ENCODE data around the gene PXT1.
"Not testable (repeated sequence)": the region's sequence is repeated elsewhere in the genome, so short reads cannot be mapped to it uniquely, and the experiment has no call there.

Gene PXT1

DNA sequence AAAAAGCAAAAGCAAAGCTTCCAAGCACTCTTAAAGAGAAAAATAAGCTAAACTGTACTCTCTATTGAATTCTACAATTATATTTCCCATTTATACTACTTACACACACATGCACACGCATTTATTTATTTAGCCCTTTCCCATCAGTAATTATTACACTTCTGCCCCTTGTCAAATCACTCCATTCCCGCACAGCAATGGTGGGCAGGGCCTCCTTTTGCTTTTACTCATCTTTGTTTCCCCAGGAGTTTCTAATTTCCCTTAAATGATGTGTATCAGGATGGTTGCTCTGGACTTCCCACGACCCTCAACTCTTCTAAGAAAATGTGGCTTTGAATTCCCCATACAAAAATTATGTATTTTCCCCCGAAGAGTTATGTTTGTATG lies 19.9 kb downstream of the PXT1 start:
- in situ Hi-C loops (cut with MboI; ENCODE audit: low sequenced_read_pairs, unreplicated experiment), result no loop called here
- DNase-seq (ENCODE audit: low spot score), result no peak
- TF ChIP-seq, protein P1, sequence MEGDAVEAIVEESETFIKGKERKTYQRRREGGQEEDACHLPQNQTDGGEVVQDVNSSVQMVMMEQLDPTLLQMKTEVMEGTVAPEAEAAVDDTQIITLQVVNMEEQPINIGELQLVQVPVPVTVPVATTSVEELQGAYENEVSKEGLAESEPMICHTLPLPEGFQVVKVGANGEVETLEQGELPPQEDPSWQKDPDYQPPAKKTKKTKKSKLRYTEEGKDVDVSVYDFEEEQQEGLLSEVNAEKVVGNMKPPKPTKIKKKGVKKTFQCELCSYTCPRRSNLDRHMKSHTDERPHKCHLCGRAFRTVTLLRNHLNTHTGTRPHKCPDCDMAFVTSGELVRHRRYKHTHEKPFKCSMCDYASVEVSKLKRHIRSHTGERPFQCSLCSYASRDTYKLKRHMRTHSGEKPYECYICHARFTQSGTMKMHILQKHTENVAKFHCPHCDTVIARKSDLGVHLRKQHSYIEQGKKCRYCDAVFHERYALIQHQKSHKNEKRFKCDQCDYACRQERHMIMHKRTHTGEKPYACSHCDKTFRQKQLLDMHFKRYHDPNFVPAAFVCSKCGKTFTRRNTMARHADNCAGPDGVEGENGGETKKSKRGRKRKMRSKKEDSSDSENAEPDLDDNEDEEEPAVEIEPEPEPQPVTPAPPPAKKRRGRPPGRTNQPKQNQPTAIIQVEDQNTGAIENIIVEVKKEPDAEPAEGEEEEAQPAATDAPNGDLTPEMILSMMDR (IDR thresholded peaks at IDR 0.05; ENCODE audit: borderline replicate concordance, control extremely low read depth, extremely low read depth, insufficient read depth, missing control alignments), result no peak

DNA sequence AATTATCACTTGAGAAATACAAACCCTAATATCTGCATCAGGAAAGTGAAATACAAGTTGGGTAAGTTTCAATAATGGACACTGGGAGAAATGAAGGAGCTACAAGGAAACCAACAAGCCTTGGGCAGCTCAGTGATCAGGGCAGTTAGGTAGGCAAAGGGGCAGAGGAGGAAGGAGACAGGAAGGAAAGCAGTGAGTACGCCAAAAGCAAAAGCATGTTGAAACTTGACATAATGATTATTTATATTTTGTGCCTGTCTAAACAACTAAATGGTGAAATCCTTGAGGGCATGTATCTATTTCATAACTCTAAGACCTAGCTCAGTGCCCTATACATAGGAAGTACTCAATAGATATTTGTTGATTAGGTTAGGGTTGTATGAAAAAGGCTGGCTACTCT lies 23.3 kb downstream of the PXT1 start:
- TF ChIP-seq, protein P1 (IDR thresholded peaks at IDR 0.05; ENCODE audit: borderline replicate concordance, control extremely low read depth, extremely low read depth, insufficient read depth, missing control alignments), result no peak
- no peak for DNase-seq (ENCODE audit: low spot score)
- in situ Hi-C loops (cut with MboI; ENCODE audit: low sequenced_read_pairs, unreplicated experiment), result no loop called here

DNA sequence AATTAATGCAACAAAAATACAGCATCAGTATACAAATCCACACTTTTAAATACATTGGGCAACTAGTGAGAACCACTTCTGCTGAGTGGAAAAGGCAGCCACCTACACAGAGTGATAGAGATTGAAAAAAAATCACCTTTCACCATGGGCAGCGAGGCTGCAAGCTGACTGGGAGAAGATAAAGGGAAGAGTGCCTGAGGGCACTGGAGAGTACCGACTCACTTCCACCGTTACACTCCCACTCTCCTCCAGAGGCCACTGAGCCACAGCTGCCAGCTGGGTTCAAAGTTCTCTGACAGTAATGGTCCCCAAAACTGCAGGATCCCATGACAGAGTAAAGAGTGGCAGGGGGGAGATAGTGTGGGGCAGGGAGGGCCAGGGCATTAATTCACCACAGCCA lies 24.1 kb downstream of the PXT1 start:
- in situ Hi-C loops (cut with MboI; ENCODE audit: low sequenced_read_pairs, unreplicated experiment), result no loop called here
- DNase-seq (ENCODE audit: low spot score), result no peak
- TF ChIP-seq, protein P1 (IDR thresholded peaks at IDR 0.05; ENCODE audit: borderline replicate concordance, control extremely low read depth, extremely low read depth, insufficient read depth, missing control alignments), result no peak

DNA sequence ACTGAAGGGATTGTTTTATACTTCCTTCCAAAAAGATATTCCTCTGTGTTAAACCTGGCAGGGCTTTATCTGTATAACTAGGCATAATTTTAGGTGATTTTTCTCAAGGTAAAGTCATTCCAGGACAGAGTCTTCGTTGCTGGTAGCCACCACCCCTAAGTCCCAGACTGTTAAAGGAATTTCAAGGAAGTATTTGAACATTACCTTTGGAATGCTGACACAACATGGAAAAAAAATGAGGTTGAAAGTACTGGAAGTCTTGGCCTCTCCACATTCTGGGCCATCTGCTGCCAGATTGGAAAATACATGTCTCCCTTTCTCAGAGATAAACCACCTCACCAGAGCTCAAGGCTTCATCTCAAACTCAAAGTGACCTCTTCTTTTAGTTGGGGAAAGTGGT lies 28.2 kb downstream of the PXT1 start:
- in situ Hi-C loops (cut with MboI; ENCODE audit: low sequenced_read_pairs, unreplicated experiment), result no loop called here
- no peak for DNase-seq (ENCODE audit: low spot score)
- TF ChIP-seq, protein P1 (IDR thresholded peaks at IDR 0.05; ENCODE audit: borderline replicate concordance, control extremely low read depth, extremely low read depth, insufficient read depth, missing control alignments), result no peak

DNA sequence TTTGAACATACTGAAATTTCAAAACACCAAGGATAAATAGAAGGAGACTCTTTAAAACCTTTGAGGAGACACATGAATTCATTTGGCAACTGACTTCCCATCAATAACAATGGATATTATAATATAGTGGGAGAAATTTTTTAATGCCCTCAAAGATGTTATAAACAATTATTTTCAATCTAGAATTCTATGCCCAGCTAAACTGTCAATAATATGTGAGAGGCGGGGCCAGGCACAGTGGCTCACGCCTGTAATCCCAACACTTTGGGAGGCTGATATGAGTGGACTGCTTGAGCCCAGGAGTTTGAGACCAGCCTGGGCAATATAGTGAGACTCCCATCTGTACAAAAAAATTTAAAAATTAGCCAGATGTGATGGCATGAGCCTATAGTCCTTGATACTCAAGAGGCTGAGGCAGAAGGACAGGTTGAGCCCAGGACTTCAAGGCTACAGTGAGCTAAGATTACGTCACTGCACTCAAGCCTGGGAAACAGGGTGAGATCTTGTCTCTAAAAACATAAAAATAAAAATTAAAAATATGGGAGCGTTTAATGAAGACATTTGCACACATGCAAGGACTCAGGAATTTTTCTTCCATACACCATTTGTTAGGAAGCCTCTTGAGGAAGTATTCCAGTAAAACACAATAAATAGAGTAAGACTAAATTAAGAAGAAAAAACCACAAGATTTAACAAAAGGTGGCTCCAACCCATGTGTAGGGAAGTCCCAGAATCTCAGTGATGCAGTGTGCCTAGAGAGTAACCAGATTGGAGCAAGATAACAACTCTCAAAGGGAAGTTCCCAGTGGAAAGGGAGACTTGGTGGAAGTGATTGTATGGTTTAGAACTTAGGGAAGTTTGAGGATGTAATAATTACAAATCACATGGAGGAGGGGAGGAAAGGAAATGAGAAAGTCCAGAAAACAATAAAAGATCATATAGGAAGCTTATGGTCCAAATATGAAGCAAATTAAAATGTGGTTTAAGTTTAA lies 28.9 kb downstream of the PXT1 start:
- TF ChIP-seq, protein P1 (IDR thresholded peaks at IDR 0.05; ENCODE audit: borderline replicate concordance, control extremely low read depth, extremely low read depth, insufficient read depth, missing control alignments), result no peak
- DNase-seq (ENCODE audit: low spot score), result no peak
- in situ Hi-C loops (cut with MboI; ENCODE audit: low sequenced_read_pairs, unreplicated experiment), result no loop called here

DNA sequence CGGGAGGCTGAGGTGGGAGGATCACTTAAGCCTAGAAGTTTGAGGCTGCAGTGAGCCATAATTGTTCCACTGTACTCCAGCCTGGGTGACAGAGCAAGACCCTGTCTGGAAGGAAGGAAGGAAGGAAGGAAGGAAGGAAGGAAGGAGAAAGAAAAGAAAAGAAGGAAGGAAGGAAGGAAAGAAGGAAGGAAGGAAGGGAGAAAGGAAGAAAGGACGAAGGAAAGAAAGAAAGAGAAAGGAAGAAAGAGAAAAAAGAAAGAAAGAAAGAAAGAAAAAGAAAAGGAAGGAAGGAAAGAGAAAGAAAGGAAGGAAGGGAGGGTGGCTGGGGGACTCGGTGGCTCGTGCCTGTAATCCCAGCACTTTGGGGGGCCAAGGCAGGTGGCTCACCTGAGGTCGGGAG lies 32.9 kb downstream of the PXT1 start:
- in situ Hi-C loops (cut with MboI; ENCODE audit: low sequenced_read_pairs, unreplicated experiment); DNase-seq (ENCODE audit: low spot score): not testable (repeated sequence)

DNA sequence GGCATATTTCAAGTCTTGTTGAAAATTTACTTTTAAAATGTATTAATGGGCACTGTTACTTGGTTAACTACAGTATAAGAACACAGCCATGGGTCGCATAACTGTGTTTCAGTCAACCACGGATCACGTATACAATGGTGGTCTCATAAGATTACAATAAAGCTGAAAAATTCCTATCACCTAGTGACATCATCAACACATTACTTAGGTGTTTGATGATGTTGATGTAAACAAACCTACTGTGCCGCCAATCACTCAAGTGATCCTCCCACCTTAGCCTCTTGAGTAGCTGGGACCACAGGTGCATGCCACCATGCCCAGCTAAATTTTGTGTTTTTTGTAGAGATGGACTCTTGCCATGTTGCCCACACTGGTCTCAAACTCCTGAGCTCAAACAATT lies 38.5 kb downstream of the PXT1 start:
- in situ Hi-C loops (cut with MboI; ENCODE audit: low sequenced_read_pairs, unreplicated experiment), result no loop called here
- TF ChIP-seq, protein P1 (IDR thresholded peaks at IDR 0.05; ENCODE audit: borderline replicate concordance, control extremely low read depth, extremely low read depth, insufficient read depth, missing control alignments), result no peak

More for the DNA sequence above, 38.5 kb downstream of the PXT1 start:
- DNase-seq (ENCODE audit: low spot score), result no peak

Measured in GM13976 (cell line).